ENCODE data around the gene ANKRD63.

DNA sequence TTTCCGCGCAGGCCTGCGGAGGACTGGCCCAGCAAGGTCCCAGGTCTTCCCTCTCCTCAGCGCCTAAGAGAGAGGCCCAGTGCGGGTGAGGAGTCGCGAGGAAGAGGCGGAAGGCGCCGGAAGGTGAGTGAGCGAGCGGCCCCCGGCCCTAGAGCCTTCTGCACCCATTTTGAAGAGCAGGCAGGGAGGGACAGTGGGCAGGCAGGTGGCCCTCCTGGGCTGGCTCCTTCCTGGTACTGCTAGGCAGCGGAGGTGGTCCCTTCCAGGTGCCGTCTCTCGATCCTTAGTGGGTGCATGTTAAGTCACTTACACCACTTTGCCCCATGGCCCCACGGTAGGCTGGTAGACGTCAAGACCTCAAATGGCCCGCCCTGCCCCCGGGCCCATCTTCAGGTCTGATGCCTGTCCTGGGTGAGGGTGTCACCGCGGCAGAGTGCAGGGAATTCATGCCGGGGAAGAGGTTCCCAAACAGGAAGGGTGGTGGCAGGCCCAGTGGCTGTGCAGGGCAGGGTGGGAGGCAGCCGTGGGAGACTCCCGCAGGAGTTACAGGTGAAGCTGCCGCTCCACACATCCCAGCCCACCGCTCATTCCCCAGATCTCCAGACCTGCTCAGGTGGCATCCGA lies 29.6 kb downstream of the ANKRD63 start:
- no peak for TF ChIP-seq ZNF274 (IDR thresholded peaks at IDR 0.05; ENCODE audit: low read depth, low read length)
- no peak for TF ChIP-seq YY1 (IDR thresholded peaks at IDR 0.05; ENCODE audit: insufficient read depth, insufficient read length)
- no peak for TF ChIP-seq SUZ12 (IDR thresholded peaks at IDR 0.05; ENCODE audit: extremely low read depth, insufficient read depth, insufficient read length)

Measured in NT2/D1 (cell line).